ENCODE results near the gene DCLRE1B. TPM values are rescaled to one million over a fixed set of nuclear protein-coding genes. Genes with fewer than 3 reads are reported as not detected.

The DCLRE1B gene
- total RNA-seq, 2 donors from 2014 or later, result 4.2 to 10.1 TPM

GRCh38 chr1:113957984-113958383, 52.9 kb downstream of the DCLRE1B start:
- no peaks in the 10 kb centered on the region for H3K4me1 ChIP-seq (replicated peaks)
- H3K4me3 ChIP-seq, result no peak overlapping the region
- 78% methylated on average over 1 of the region's 1 CpG for WGBS
- DNase-seq (ENCODE audit: low spot score), result no peak
- no peaks in the 10 kb centered on the region for H3K27me3 ChIP-seq (replicated peaks; ENCODE audit: insufficient read depth)
- H3K36me3 ChIP-seq, result no peaks in the 10 kb centered on the region
- intact Hi-C loops (cut with DNase I), result no loop called here
- H3K27ac ChIP-seq, result no peak overlapping the region
- TF ChIP-seq POLR2A (IDR thresholded peaks at IDR 0.05) (no peak), CTCF (IDR thresholded peaks at IDR 0.05) (no peak), POLR2AphosphoS5 (IDR thresholded peaks at IDR 0.05) (no peak)
- H3K9me3 ChIP-seq, result no peaks in the 10 kb centered on the region

- Histone ChIP-seq H3K9me3 (no peaks in the 10 kb centered on the region), H3K36me3 (no peaks in the 10 kb centered on the region), H3K4me3 (no peak overlapping the region), H3K27me3 (replicated peaks; ENCODE audit: insufficient read depth) (no peaks in the 10 kb centered on the region), H3K27ac (no peak overlapping the region), H3K4me1 (replicated peaks) (no peaks in the 10 kb centered on the region)
- WGBS, result 93% methylated on average over 1 of the region's 1 CpG
- intact Hi-C loops (cut with DNase I), result no loop called here
- DNase-seq (ENCODE audit: low spot score), result no peak
- TF ChIP-seq POLR2A (IDR thresholded peaks at IDR 0.05) (no peak), POLR2AphosphoS5 (IDR thresholded peaks at IDR 0.05) (no peak), CTCF (IDR thresholded peaks at IDR 0.05) (no peak)
Measured at GRCh38 chr1:113958691-113959090, 53.6 kb downstream of the DCLRE1B start.

GRCh38 chr1:113963281-113963906, 58.3 kb downstream of the DCLRE1B start:
- no peaks in the 10 kb centered on the region for H3K4me1 ChIP-seq (replicated peaks)
- intact Hi-C loops (cut with DNase I), result no loop called here
- TF ChIP-seq POLR2AphosphoS5 (IDR thresholded peaks at IDR 0.05) (no peak), POLR2A (IDR thresholded peaks at IDR 0.05) (no peak), CTCF (IDR thresholded peaks at IDR 0.05) (no peak)

More at GRCh38 chr1:113963281-113963906, 58.3 kb downstream of the DCLRE1B start:
- Histone ChIP-seq H3K27me3 (replicated peaks; ENCODE audit: insufficient read depth) (no peaks in the 10 kb centered on the region), H3K4me3 (no peak overlapping the region), H3K36me3 (peaks cover 0 to 4% of the 10 kb centered on the region in 2 donors), H3K9me3 (no peaks in the 10 kb centered on the region), H3K27ac (no peak overlapping the region)
- WGBS, result 89% methylated on average over 12 of the region's 12 CpGs
- no peak for DNase-seq (ENCODE audit: low spot score)

Other genes with a start within 250 kb of the DCLRE1B start
- 10 to 100 TPM; 11.7 to 13.4 TPM for gene PHTF1, start 145.8 kb upstream of the DCLRE1B start, total RNA-seq
- 10 to 100 TPM; 23.1 to 24.0 TPM for gene RSBN1, start 92.8 kb upstream of the DCLRE1B start, total RNA-seq
- 1 to 10 TPM in 1 of 2 donors, under 1 TPM in 1; 0.55 to 1.1 TPM for gene PTPN22, start 33.6 kb upstream of the DCLRE1B start, total RNA-seq
- gene BCL2L15, start 17.7 kb upstream of the DCLRE1B start, total RNA-seq, result 10 to 100 TPM in 1 of 2 donors, under 1 TPM in 1; 0.46 to 92.5 TPM
- 10 to 100 TPM in 1 of 2 donors, 1 to 10 TPM in 1; 5.0 to 14.8 TPM for gene AP4B1, start 527 bp upstream of the DCLRE1B start, total RNA-seq
- 10 to 100 TPM; 43.5 to 76.3 TPM for gene HIPK1, start 24.0 kb downstream of the DCLRE1B start, total RNA-seq
- gene OLFML3, start 74.1 kb downstream of the DCLRE1B start, total RNA-seq, result 10 to 100 TPM; 15.8 to 25.1 TPM
- 1 to 10 TPM in 1 of 2 donors, not detected in 1; 1.6 TPM for gene SYT6, start 248.5 kb downstream of the DCLRE1B start, total RNA-seq